Measurements from ENCODE around the gene KLF9. TPM values are rescaled to one million over a fixed set of nuclear protein-coding genes. Genes with fewer than 3 reads are reported as not detected.

KLF9 gene
- total RNA-seq, 2 donors from 2014 or later: 0.13 to 0.31 TPM

DNA sequence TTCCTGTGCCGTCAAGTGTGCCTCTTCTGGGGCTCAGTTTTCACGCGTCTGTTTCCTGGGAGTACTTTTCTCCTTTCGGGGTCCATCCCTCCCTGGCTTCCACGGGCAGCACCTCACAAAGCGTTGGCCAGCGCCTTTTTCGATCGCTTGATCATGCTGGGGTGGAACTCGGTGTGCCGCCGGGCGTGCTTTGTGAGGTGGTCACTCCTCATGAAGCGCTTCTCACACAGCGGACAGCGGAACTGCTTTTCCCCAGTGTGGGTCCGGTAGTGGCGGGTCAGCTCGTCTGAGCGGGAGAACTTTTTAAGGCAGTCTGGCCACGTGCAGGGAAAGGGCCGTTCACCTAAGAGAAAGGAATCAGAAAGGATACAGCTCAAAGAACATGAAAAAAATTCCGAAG lies 26.8 kb downstream of the KLF9 start:
- no peak for DNase-seq
- Histone ChIP-seq H3K9ac (ENCODE audit: extremely low read depth, low read length, poor library complexity, severe bottlenecking) (no peak overlapping the region), H3K27ac (ENCODE audit: low read depth, low read length) (no peak overlapping the region), H3K27me3 (ENCODE audit: control insufficient read depth, insufficient read depth, low read length, poor library complexity, severe bottlenecking) (no peaks in the 10 kb centered on the region), H3K36me3 (ENCODE audit: control insufficient read depth, insufficient read depth, low read length) (no peaks in the 10 kb centered on the region), H3K4me1 (ENCODE audit: control insufficient read depth, insufficient read depth, low read length) (no peaks in the 10 kb centered on the region), H3K9me3 (ENCODE audit: control insufficient read depth, low read length) (no peaks in the 10 kb centered on the region), H3K4me3 (ENCODE audit: low read length) (no peak overlapping the region)
- H3K27me3 Mint-ChIP-seq (ENCODE audit: insufficient read depth): peaks cover 2% of the 10 kb centered on the region
- TF ChIP-seq, protein P1, sequence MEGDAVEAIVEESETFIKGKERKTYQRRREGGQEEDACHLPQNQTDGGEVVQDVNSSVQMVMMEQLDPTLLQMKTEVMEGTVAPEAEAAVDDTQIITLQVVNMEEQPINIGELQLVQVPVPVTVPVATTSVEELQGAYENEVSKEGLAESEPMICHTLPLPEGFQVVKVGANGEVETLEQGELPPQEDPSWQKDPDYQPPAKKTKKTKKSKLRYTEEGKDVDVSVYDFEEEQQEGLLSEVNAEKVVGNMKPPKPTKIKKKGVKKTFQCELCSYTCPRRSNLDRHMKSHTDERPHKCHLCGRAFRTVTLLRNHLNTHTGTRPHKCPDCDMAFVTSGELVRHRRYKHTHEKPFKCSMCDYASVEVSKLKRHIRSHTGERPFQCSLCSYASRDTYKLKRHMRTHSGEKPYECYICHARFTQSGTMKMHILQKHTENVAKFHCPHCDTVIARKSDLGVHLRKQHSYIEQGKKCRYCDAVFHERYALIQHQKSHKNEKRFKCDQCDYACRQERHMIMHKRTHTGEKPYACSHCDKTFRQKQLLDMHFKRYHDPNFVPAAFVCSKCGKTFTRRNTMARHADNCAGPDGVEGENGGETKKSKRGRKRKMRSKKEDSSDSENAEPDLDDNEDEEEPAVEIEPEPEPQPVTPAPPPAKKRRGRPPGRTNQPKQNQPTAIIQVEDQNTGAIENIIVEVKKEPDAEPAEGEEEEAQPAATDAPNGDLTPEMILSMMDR (conservative IDR thresholded peaks at IDR 0.05): no peak
- no peaks in the 10 kb centered on the region for H3K36me3 Mint-ChIP-seq (ENCODE audit: low read depth)
- no peaks in the 10 kb centered on the region for H3K9me3 Mint-ChIP-seq
- no peak overlapping the region for H3K4me3 Mint-ChIP-seq
- peaks cover 4% of the 10 kb centered on the region for H3K4me1 Mint-ChIP-seq
- WGBS, 2 experiments (ENCODE audit: insufficient coverage in 1 of 2, insufficient read length in 1 of 2): 90 to 97% methylated on average over 21 to 23 of the region's 23 CpGs
- no peak overlapping the region for H3K27ac Mint-ChIP-seq

DNA sequence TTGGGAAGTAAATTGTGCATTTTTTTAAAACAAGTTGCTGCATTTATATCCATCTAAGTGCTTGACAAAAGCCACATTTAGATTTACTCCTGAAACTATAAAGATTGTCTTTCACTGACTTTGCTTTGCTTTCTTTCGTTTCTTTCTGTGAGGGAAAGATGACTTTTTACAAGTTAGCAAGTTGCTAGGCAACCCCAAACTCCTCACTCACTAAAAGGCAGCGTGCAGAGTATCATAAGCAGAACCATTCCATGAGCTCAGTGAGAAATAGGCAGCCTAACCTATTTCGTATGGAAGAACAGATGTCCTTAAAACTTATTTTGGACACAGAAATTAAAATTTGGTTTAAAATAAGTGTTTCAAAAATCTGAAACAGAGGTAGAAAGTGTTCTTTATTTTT lies 29.0 kb downstream of the KLF9 start:
- Histone ChIP-seq H3K4me3 (ENCODE audit: low read length) (no peak overlapping the region), H3K9ac (ENCODE audit: extremely low read depth, low read length, poor library complexity, severe bottlenecking) (no peak overlapping the region), H3K27me3 (ENCODE audit: control insufficient read depth, insufficient read depth, low read length, poor library complexity, severe bottlenecking) (no peaks in the 10 kb centered on the region), H3K9me3 (ENCODE audit: control insufficient read depth, low read length) (no peaks in the 10 kb centered on the region), H3K36me3 (ENCODE audit: control insufficient read depth, insufficient read depth, low read length) (no peaks in the 10 kb centered on the region), H3K4me1 (ENCODE audit: control insufficient read depth, insufficient read depth, low read length) (no peaks in the 10 kb centered on the region), H3K27ac (ENCODE audit: low read depth, low read length) (no peak overlapping the region)
- H3K4me3 Mint-ChIP-seq: no peak overlapping the region
- DNase-seq: no peak
- TF ChIP-seq, protein P1 (conservative IDR thresholded peaks at IDR 0.05): no peak
- H3K9me3 Mint-ChIP-seq: no peaks in the 10 kb centered on the region
- peaks cover 2% of the 10 kb centered on the region for H3K27me3 Mint-ChIP-seq (ENCODE audit: insufficient read depth)
- H3K27ac Mint-ChIP-seq: no peak overlapping the region
- peaks cover 4% of the 10 kb centered on the region for H3K4me1 Mint-ChIP-seq
- 82% methylated on average over 3 of the region's 3 CpGs; no CpG with 5 or more reads in 1 of the 2 experiments for WGBS, 2 experiments (ENCODE audit: insufficient coverage in 1 of 2, insufficient read length in 1 of 2)
- H3K36me3 Mint-ChIP-seq (ENCODE audit: low read depth): no peaks in the 10 kb centered on the region

DNA sequence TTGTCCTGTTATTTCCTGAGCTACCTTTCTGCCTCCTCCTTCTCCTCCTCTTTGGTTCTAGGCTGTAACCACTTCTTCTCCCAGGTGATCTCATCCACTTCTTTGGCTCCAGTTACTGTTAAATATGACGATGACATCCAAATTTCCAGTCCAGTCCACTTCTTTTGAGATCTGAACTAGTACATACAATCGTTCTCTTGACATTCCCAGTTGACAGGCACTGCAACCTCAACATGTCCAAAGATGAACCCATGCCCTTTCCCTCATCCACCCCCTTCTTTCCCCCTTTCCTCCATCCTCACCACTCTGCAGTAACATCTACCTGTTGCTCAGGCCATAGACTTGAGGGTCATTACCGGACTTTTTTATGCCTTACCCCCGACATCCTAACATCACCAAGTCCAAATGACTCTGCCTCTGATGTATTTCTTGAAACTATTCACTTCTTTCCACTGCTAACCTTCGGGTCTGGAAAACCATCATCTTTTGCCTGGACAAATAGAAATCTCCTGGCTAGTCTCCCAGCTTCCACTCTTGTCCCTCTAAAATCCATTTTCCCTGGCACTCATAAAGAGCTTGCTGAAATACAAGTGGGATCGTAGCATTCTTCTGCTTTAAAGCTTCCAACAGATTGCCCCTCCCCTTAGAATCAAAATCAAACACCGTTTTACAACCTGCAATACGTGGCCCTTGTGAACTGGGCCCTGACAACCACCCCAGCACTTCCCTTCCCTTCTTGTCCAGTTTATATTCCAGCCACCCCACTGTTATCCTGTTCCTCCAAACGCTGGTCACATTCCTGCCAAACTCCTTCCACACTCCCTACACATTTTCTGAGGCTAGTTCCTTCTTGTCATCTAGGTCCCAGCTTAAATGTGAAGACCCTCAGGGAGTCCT lies 31.5 kb downstream of the KLF9 start:
- Histone ChIP-seq H3K27ac (ENCODE audit: low read depth, low read length) (no peak overlapping the region), H3K9me3 (ENCODE audit: control insufficient read depth, low read length) (no peaks in the 10 kb centered on the region), H3K27me3 (ENCODE audit: control insufficient read depth, insufficient read depth, low read length, poor library complexity, severe bottlenecking) (no peaks in the 10 kb centered on the region), H3K4me1 (ENCODE audit: control insufficient read depth, insufficient read depth, low read length) (no peaks in the 10 kb centered on the region), H3K4me3 (ENCODE audit: low read length) (no peak overlapping the region), H3K9ac (ENCODE audit: extremely low read depth, low read length, poor library complexity, severe bottlenecking) (no peak overlapping the region), H3K36me3 (ENCODE audit: control insufficient read depth, insufficient read depth, low read length) (no peaks in the 10 kb centered on the region)
- H3K9me3 Mint-ChIP-seq: no peaks in the 10 kb centered on the region
- TF ChIP-seq, protein P1 (conservative IDR thresholded peaks at IDR 0.05): no peak
- no peak overlapping the region for H3K4me3 Mint-ChIP-seq
- no peak overlapping the region for H3K27ac Mint-ChIP-seq
- H3K27me3 Mint-ChIP-seq (ENCODE audit: insufficient read depth): peaks cover 2% of the 10 kb centered on the region
- no peak for DNase-seq
- H3K4me1 Mint-ChIP-seq: peaks cover 4% of the 10 kb centered on the region
- H3K36me3 Mint-ChIP-seq (ENCODE audit: low read depth): no peaks in the 10 kb centered on the region
- 85 to 89% methylated on average over 8 to 9 of the region's 9 CpGs for WGBS, 2 experiments (ENCODE audit: insufficient coverage in 1 of 2, insufficient read length in 1 of 2)

Data from endodermal cell (in vitro differentiated cells).